GM12878 (cell line): ENCODE measurements around the gene MCOLN3. TPM values are rescaled to one million over a fixed set of nuclear protein-coding genes. Genes with fewer than 3 reads are reported as not detected.
A peak's percentile ranks its signal among the peaks of the same experiment; 100 is the strongest.
"Not testable (repeated sequence)": the region's sequence is repeated elsewhere in the genome, so short reads cannot be mapped to it uniquely, and the experiment has no call there.

Source experiments
- ATAC-seq: fragments of 200-7000 bp; cut with Tn5 transposase; 3 replicates; pipeline ENCODE4 v1.9.1; 2020; ENCODE audit warnings: mild to moderate bottlenecking, moderate library complexity
- BruUV-seq: library from RNA; stranded (reverse); fragments of 400-500 nt; replicated peaks from 2 replicates; lab custom pipeline; 2021; lab: Mats Ljungman, UMichigan
- CTCF ChIA-PET: fragments of 300-600 bp; sonication (Branson Sonifier 250); formaldehyde crosslinking; extraction: SDS; loops from one replicate; lab custom pipeline; 2021; ENCODE audit warnings: inconsistent platforms; lab: Yijun Ruan, JAX
- POLR2A ChIA-PET: fragments of 350-600 bp; formaldehyde crosslinking; extraction: SDS; loops from one replicate; lab custom pipeline; 2021; ENCODE audit warnings: inconsistent platforms; lab: Charles Lee
- RAD21 ChIA-PET: fragments of 300-600 bp; sonication (Branson Sonifier 250); formaldehyde crosslinking; loops from one replicate; lab custom pipeline; 2023; ENCODE audit warnings: antibody characterized with exemption; ENCODE audit not compliant: unreplicated experiment; lab: Charles Lee
- SMC1A ChIA-PET: fragments of 300-600 bp; sonication (Branson Sonifier 250); formaldehyde crosslinking; loops from one replicate; lab custom pipeline; 2023; ENCODE audit not compliant: unreplicated experiment, uncharacterized antibody; lab: Charles Lee
- DNase-seq: peaks from one replicate; pipeline ENCODE4 v3.0.0-alpha.2; 2011; ENCODE audit warnings: low read depth, low spot score
- FAIRE-seq: peaks from 3 replicates; lab custom pipeline; 2011; peaks lifted over from hg19 to GRCh38; lab: Jason Lieb, UNC
- H2AFZ ChIP-seq: 2 replicates; pipeline ENCODE4 v1.6.0; 2011; ENCODE audit warnings: low read depth, low read length, control low read depth; ENCODE audit not compliant: control insufficient read depth
- H3K27ac ChIP-seq: 2 replicates; pipeline ENCODE4 v1.5.1; 2011; ENCODE audit warnings: control low read depth; ENCODE audit not compliant: control insufficient read depth, insufficient read depth
- H3K27me3 ChIP-seq, 2 experiments: replicated peaks in 1 of 2; 2 replicates each; pipeline versions ENCODE4 v1.6.0 to v1.6.1; 2011; ENCODE audit warnings: low read length in 1 of 2; ENCODE audit not compliant: control insufficient read depth in 2 of 2, insufficient read depth in 2 of 2
- H3K36me3 ChIP-seq, 2 experiments: 2 replicates each; pipeline ENCODE4 v1.5.1; 2011; ENCODE audit warnings: low read length in 1 of 2; ENCODE audit not compliant: control insufficient read depth in 2 of 2, insufficient read depth in 2 of 2
- H3K4me1 ChIP-seq: 2 replicates; pipeline ENCODE4 v1.6.1; 2011; ENCODE audit warnings: mild to moderate bottlenecking, low read length, moderate library complexity, mixed read lengths; ENCODE audit not compliant: control insufficient read depth, insufficient read depth
- H3K4me2 ChIP-seq: 2 replicates; pipeline ENCODE4 v1.6.0; 2011; ENCODE audit warnings: control low read depth; ENCODE audit not compliant: control insufficient read depth, insufficient read depth
- H3K4me3 ChIP-seq: fragments of 200-600 bp; sonication (generic); 2 replicates; pipeline ENCODE4 v1.5.1; 2016
- H3K79me2 ChIP-seq: 2 replicates; pipeline ENCODE4 v1.6.0; 2011; ENCODE audit warnings: low read length; ENCODE audit not compliant: control insufficient read depth, insufficient read depth
- H3K9ac ChIP-seq: 2 replicates; pipeline ENCODE4 v1.8.0; 2011; ENCODE audit warnings: low read length, control low read depth, mixed read lengths; ENCODE audit not compliant: control insufficient read depth, insufficient read depth
- H3K9me3 ChIP-seq: replicated peaks from 3 replicates; pipeline ENCODE4 v1.5.1; 2011; ENCODE audit warnings: mild to moderate bottlenecking, low read length; ENCODE audit not compliant: control insufficient read depth, insufficient read depth
- H4K20me1 ChIP-seq: 2 replicates; pipeline ENCODE4 v1.6.0; 2011; ENCODE audit not compliant: control insufficient read depth, insufficient read depth
- BRCA1 ChIP-seq: IDR thresholded peaks from 2 replicates; pipeline ENCODE4 v1.6.1; 2011; ENCODE audit warnings: low read depth, low read length, improper control_type of control experiment
- DPF2 ChIP-seq: fragments of 450-650 bp; IDR thresholded peaks from 2 replicates; pipeline ENCODE4 v1.6.1; 2017; ENCODE audit warnings: mild to moderate bottlenecking
- FOXM1 ChIP-seq: IDR thresholded peaks from 2 replicates; pipeline ENCODE4 v1.6.1; 2012; ENCODE audit warnings: low read depth, mild to moderate bottlenecking, inconsistent platforms, low read length, moderate library complexity
- IRF4 ChIP-seq: IDR thresholded peaks from 2 replicates; pipeline ENCODE4 v1.6.1; 2011; ENCODE audit warnings: low read depth, low read length
- NFIC ChIP-seq: IDR thresholded peaks from 2 replicates; pipeline ENCODE4 v1.6.1; 2012; ENCODE audit warnings: low read depth, mild to moderate bottlenecking, inconsistent platforms, low read length, moderate library complexity
- POLR2A ChIP-seq: IDR thresholded peaks from 2 replicates; pipeline ENCODE4 v1.6.1; 2011; ENCODE audit warnings: low read depth, mild to moderate bottlenecking, low read length
- SPI1 ChIP-seq: IDR thresholded peaks from 2 replicates; pipeline ENCODE4 v1.6.1; 2011; ENCODE audit warnings: low read depth, mild to moderate bottlenecking, low read length, moderate library complexity, borderline replicate concordance; ENCODE audit not compliant: insufficient read depth
- WGBS: methylation state at CpG from one replicate; pipeline ENCODE4 v1.1.6; 2016; ENCODE audit warnings: low lambda C conversion rate; ENCODE audit not compliant: insufficient replicate concordance, insufficient coverage; ENCODE audit errors: missing lambda C conversion rate; 5-methylcytosine and 5-hydroxymethylcytosine counted together
- in situ Hi-C: fragments of 300-500 bp; cut with MboI; formaldehyde crosslinking; loops from 9 replicates; pipeline ENCODE4 v1.14.3; 2018; ENCODE audit warnings: mixed read lengths
- intact Hi-C: fragments of 100-400 bp; cut with micrococcal nuclease; formaldehyde crosslinking; loops from one replicate; pipeline ENCODE4 v1.14.2; 2022; ENCODE audit not compliant: unreplicated experiment
- polyA plus RNA-seq, 11 experiments: library from polyadenylated mRNA; depleted of rRNA in 4 of 11; unstranded in 6 of 11; stranded (reverse) in 5 of 11; fragments of >200 nt; fragmentation: Nextera tagmentation in 4 of 11; fragmentation: Illumina TruSeq in 1 of 11; extraction: Ambion mirVana in 4 of 11; extraction: Trizol in 1 of 11; gene quantifications; 1 replicate in 1 of 11; 2 replicates in 10 of 11; pipeline versions ENCODE4 v1.2.1 to v1.2.3, GENCODE V29; 2011 to 2016; ENCODE audit warnings: inconsistent platforms in 2 of 11, missing spikeins in 2 of 11, low read depth in 1 of 11
- total RNA-seq, 4 experiments: library from RNA; depleted of rRNA in 3 of 4; stranded (reverse); fragments of >200 nt in 3 of 4; fragmentation: Illumina TruSeq in 1 of 4; extraction: Trizol in 1 of 4; gene quantifications; 2 replicates each; pipeline versions ENCODE4 v1.2.1 to v1.2.3, GENCODE V29; 2013 to 2021
- TF ChIP-seq, protein P1 (sequence below): fragments of 450-650 bp; formaldehyde crosslinking; IDR thresholded peaks from 2 replicates; pipeline ENCODE4 v1.4.0; 2020; ENCODE audit warnings: mild to moderate bottlenecking, moderate library complexity
- TF ChIP-seq, protein P2 (sequence below): IDR thresholded peaks from 2 replicates; pipeline ENCODE4 v1.6.1; 2011; ENCODE audit warnings: low read depth, mild to moderate bottlenecking, low read length, moderate library complexity, borderline replicate concordance; ENCODE audit errors: extremely low read depth

Gene MCOLN3
- total and polyA plus RNA-seq, 10 of the 15 experiments (the other 5 are each of a cell fraction or from before 2014, with no cell fraction given): 0.48 to 7.4 (median 3.8) TPM

DNA sequence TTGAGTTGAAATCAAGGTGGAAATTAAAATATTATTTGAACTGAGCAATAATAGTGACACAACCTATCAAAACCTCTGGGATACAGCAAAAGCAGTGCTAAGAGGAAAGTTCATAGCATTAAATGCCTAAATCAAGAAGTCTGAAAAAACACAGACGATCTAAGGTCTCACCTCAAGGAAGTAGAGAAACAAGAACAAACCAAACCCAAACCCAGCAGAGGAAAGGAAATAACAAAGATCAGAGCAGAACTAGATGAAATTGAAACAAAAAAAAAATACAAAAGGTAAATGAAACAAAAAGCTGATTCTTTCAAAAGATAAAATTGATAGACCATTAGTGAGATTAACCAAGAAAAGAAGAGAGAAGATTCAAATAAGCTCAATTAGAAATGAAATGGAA lies 42.7 kb downstream of the MCOLN3 start:
- CTCF ChIA-PET: interaction anchor here (1.0 kb wide), 1 partner anchor 22 kb away, joined by 4 read pairs; no protein-coding TSS in a partner anchor
- H3K27me3 ChIP-seq, in situ Hi-C loops, H3K4me2 ChIP-seq, BruUV-seq, H3K36me3 ChIP-seq, DNase-seq, H3K4me1 ChIP-seq, H2AFZ ChIP-seq, H4K20me1 ChIP-seq, H3K27ac ChIP-seq, H3K9ac ChIP-seq, H3K4me3 ChIP-seq, intact Hi-C loops, ATAC-seq, FAIRE-seq: not testable (repeated sequence)
- RAD21 ChIA-PET: interaction anchor here (0.6 kb wide), 1 partner anchor 504 kb away, joined by 3 read pairs; no protein-coding TSS in a partner anchor
- SMC1A ChIA-PET: interaction anchor here (1.0 to 1.3 kb wide), 2 partner anchors 21 to 63 kb away, joined by 3 to 5 read pairs; no protein-coding TSS in a partner anchor
- peaks cover 12% of the 10 kb centered on the region; the same call in 2 of the 3 replicates for H3K9me3 ChIP-seq
- peaks cover 10% of the 10 kb centered on the region for H3K79me2 ChIP-seq
- 58% methylated on average over 1 of the region's 1 CpG for WGBS
- POLR2A ChIA-PET: interaction anchor here (0.9 kb wide), 1 partner anchor 46 kb away, joined by 4 read pairs; no protein-coding TSS in a partner anchor

DNA sequence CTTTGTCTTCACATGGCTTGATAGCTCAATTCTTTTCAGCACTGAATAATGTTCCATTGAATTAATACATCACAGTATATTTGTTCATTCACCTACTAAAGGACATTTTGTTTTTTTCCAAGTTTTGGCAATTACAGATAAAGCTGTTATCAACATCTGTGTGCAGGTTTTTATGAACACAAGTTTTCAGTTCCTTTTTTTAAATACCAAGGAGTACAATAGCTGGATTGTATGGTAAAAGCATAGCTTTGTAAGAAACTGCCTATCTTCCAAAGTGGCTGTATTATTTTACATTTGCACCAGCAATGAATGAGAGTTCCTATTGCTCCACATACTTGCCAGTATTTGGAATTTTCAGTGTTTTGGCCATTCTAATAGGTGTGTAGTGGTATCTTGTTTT lies 46.6 kb downstream of the MCOLN3 start:
- Histone ChIP-seq H3K4me3 (0 out of 2 replicates have a peak overlapping the region, but pooled peaks have one; percentile 10), H2AFZ (no peak overlapping the region), H3K9ac (no peak overlapping the region), H3K4me2 (peak overlapping the region; percentile 22), H3K79me2 (peaks cover 46% of the 10 kb centered on the region), H4K20me1 (no peaks in the 10 kb centered on the region), H3K4me1 (0 out of 2 replicates have a peak, but pooled peaks cover 4% of the 10 kb centered on the region), H3K9me3 (peaks cover 9% of the 10 kb centered on the region; the same call in 2 of the 3 replicates), H3K36me3 (peaks cover 0 to 2% of the 10 kb centered on the region in 2 experiments; a peak in 1 of 4 replicates), H3K27me3 (no peaks in the 10 kb centered on the region), H3K27ac (no peak overlapping the region; the same call in 1 of the 2 replicates)
- no peak for FAIRE-seq
- no TSS peak for BruUV-seq
- in situ Hi-C loops (no loop called here), intact Hi-C loops (no loop called here)
- no peak for DNase-seq
- SMC1A ChIA-PET: interaction anchor here (0.7 to 3.9 kb wide), 16 partner anchors 8 to 274 kb away, joined by 3 to 36 read pairs (median 4); a partner anchor contains a TSS
- CTCF ChIA-PET: interaction anchor here (0.7 to 2.5 kb wide), 9 partner anchors 15 to 256 kb away, joined by 3 to 22 read pairs (median 5); no protein-coding TSS in a partner anchor
- POLR2A ChIA-PET: interaction anchor here (1.1 kb wide), 2 partner anchors 17 to 29 kb away, joined by 3 to 5 read pairs; no protein-coding TSS in a partner anchor
- RAD21 ChIA-PET: interaction anchor here (0.8 to 2.6 kb wide), 8 partner anchors 11 to 500 kb away, joined by 3 to 15 read pairs (median 4); no protein-coding TSS in a partner anchor
- no peak for ATAC-seq
- TF ChIP-seq, protein P1, sequence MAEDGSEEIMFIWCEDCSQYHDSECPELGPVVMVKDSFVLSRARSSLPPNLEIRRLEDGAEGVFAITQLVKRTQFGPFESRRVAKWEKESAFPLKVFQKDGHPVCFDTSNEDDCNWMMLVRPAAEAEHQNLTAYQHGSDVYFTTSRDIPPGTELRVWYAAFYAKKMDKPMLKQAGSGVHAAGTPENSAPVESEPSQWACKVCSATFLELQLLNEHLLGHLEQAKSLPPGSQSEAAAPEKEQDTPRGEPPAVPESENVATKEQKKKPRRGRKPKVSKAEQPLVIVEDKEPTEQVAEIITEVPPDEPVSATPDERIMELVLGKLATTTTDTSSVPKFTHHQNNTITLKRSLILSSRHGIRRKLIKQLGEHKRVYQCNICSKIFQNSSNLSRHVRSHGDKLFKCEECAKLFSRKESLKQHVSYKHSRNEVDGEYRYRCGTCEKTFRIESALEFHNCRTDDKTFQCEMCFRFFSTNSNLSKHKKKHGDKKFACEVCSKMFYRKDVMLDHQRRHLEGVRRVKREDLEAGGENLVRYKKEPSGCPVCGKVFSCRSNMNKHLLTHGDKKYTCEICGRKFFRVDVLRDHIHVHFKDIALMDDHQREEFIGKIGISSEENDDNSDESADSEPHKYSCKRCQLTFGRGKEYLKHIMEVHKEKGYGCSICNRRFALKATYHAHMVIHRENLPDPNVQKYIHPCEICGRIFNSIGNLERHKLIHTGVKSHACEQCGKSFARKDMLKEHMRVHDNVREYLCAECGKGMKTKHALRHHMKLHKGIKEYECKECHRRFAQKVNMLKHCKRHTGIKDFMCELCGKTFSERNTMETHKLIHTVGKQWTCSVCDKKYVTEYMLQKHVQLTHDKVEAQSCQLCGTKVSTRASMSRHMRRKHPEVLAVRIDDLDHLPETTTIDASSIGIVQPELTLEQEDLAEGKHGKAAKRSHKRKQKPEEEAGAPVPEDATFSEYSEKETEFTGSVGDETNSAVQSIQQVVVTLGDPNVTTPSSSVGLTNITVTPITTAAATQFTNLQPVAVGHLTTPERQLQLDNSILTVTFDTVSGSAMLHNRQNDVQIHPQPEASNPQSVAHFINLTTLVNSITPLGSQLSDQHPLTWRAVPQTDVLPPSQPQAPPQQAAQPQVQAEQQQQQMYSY (CRISPR knock-in tag): no peak
- TF ChIP-seq SPI1 (peak; percentile 87), POLR2A (no peak), NFIC (no peak), BRCA1 (no peak), IRF4 (0 out of 2 replicates have a peak, but pooled peaks have one; percentile 25), DPF2 (peak; percentile 23; the same call in 1 of the 2 replicates), FOXM1 (no peak)
- TF ChIP-seq, protein P2, sequence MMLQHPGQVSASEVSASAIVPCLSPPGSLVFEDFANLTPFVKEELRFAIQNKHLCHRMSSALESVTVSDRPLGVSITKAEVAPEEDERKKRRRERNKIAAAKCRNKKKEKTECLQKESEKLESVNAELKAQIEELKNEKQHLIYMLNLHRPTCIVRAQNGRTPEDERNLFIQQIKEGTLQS: no peak
